ENCODE data around the gene NLRX1. TPM values are rescaled to one million over a fixed set of nuclear protein-coding genes. Genes with fewer than 3 reads are reported as not detected.
"Not testable (repeated sequence)": the region's sequence is repeated elsewhere in the genome, so short reads cannot be mapped to it uniquely, and the experiment has no call there.

NLRX1 gene
- total RNA-seq, 1 donor from 2014 or later: 26.4 TPM

DNA sequence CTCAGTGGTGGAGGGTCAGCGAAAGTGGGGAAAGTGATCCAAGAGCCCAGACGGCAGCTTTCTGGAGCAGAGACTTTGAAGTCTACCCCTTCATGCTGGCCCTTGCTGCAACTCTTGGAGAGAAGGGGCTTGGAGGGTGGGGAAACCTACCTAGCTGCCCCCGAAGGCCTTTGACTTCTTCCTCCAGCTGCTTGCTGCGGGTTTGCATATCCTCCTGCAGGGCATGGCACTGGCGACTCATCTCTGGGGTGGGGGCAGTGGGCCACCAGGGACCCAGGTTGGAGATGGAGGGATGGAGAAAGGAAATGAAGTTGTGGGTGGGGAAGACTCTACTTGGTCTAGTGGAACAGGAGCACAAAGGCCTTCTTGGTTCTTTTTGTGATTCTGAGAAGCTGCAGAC lies 24.5 kb downstream of the NLRX1 start:
- peaks cover 8% of the 10 kb centered on the region for H3K27me3 Mint-ChIP-seq (ENCODE audit: low read depth)
- H3K4me3 Mint-ChIP-seq (ENCODE audit: low read depth): no peak overlapping the region
- no peak for DNase-seq (ENCODE audit: low spot score)
- no peak overlapping the region for H3K27ac Mint-ChIP-seq
- peaks cover 2% of the 10 kb centered on the region for H3K4me1 Mint-ChIP-seq (ENCODE audit: low read depth)
- no peaks in the 10 kb centered on the region for H3K9me3 Mint-ChIP-seq
- intact Hi-C loops (cut with micrococcal nuclease): no loop called here
- no peaks in the 10 kb centered on the region for H3K36me3 Mint-ChIP-seq (ENCODE audit: low read depth)

DNA sequence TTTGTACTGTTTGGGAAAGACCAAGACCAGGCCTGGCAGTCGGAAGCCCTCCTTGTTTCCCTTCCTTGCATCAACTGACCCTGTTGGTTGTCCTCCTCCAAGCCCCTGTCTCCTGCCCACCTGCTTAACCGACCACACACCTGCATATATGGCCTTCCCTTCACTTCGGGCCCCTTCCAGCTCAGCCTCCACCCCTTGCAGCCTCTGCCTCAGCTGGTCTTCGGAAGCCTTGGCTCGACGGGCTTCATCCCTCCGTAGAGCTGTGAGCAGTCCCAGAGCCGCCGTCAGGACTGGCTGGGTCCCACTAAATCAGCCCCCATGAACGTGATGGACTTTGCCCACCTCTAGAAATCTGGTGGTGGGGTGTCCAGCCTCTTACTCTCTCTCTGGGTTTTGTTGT lies 25.1 kb downstream of the NLRX1 start:
- H3K4me3 Mint-ChIP-seq (ENCODE audit: low read depth): no peak overlapping the region
- no peaks in the 10 kb centered on the region for H3K36me3 Mint-ChIP-seq (ENCODE audit: low read depth)
- intact Hi-C loops (cut with micrococcal nuclease): no loop called here
- H3K4me1 Mint-ChIP-seq (ENCODE audit: low read depth): peaks cover 2% of the 10 kb centered on the region
- peaks cover 8% of the 10 kb centered on the region for H3K27me3 Mint-ChIP-seq (ENCODE audit: low read depth)
- DNase-seq (ENCODE audit: low spot score): no peak
- no peak overlapping the region for H3K27ac Mint-ChIP-seq
- H3K9me3 Mint-ChIP-seq: no peaks in the 10 kb centered on the region

DNA sequence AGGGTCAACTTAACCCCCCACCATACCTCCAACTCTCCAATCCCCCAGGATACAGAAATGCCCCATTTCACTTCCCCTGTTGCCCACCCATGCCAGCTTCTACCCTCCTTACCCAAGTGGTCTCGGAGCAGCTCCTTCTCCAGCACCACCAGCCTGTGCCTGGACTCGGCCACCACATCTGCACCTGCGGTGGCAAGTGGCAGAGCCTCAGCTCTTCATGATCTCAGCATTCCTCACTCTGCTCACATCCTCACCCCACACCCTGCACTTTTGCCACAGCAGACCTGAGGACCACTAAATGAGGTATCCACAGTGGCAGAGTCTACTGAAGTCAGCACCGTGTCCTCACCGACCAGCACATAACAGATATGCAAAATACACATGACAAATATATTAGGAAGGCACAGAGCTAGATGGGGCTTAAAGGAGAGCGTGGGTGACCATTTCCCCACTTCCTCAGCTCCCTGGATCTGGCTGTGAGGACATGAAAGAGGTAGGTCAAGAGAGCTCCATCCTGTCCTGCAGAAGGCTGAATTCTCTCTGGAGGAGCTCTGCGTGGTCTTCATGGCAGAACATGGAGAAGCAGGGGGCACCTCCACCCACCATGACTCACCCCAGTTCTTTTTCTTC lies 26.4 kb downstream of the NLRX1 start:
- intact Hi-C loops (cut with micrococcal nuclease): no loop called here
- no peak overlapping the region for H3K27ac Mint-ChIP-seq
- H3K27me3 Mint-ChIP-seq (ENCODE audit: low read depth): peaks cover 8% of the 10 kb centered on the region
- no peak for DNase-seq (ENCODE audit: low spot score)
- H3K4me1 Mint-ChIP-seq (ENCODE audit: low read depth): peaks cover 2% of the 10 kb centered on the region
- H3K4me3 Mint-ChIP-seq (ENCODE audit: low read depth): no peak overlapping the region
- H3K9me3 Mint-ChIP-seq: no peaks in the 10 kb centered on the region
- H3K36me3 Mint-ChIP-seq (ENCODE audit: low read depth): no peaks in the 10 kb centered on the region

DNA sequence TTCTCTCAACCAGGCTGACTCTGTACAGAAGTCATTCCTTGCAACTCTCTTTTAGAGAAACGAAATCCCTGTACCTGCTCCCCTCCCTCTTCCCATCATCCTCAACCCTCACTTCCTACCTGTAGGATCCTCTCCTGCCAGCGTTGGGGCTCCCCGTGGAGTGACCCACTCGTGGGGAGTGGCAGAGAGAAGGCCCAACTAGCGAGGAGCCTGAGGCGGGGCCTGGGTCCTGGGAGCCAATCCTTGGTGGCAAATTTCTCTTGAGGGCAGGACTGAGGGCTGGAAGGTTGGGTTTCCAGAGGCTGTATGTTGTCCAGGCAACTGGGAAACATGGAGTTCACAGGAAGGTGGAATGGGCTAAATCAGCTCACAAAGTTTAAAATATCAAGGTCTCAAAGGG lies 27.2 kb downstream of the NLRX1 start:
- Mint-ChIP-seq H3K36me3 (ENCODE audit: low read depth) (no peaks in the 10 kb centered on the region), H3K4me1 (ENCODE audit: low read depth) (peaks cover 2% of the 10 kb centered on the region), H3K27ac (no peak overlapping the region), H3K27me3 (ENCODE audit: low read depth) (peaks cover 8% of the 10 kb centered on the region), H3K4me3 (ENCODE audit: low read depth) (no peak overlapping the region), H3K9me3 (no peaks in the 10 kb centered on the region)
- DNase-seq (ENCODE audit: low spot score): no peak
- intact Hi-C loops (cut with micrococcal nuclease): loop anchor here (2.0 kb wide), 2 partner anchors 51 to 89 kb away; no protein-coding TSS in a partner anchor

DNA sequence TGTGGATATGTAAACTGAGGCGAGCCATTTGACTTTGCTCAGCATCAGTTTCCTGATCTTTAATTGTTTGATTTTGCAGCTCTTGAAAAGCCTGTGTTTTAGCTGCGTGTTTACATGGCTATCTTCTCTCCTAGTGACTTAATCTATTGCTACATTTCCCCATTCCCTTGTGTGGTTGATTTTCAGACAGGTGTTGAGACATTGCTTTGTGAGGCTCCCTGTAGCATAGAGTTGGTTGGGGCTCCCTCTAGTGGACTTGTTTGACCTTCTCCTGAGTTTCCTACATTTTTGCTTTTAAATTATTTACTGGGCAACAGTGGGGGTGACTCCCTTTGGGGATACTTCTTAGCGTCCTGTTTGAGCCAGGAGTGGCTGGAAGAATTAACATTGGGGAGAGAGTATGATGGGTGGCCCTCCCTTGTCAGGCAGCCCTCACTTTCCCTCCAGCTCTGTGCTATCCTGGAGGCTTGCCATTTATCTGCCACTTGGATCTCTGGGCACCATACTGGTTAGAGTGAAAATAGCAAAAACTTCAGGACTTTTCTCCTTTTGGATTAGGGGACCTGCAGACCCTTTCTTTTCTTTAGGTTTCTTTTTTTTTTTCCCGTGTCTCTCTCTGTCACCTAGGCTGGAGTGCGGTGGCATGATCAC lies 28.4 kb downstream of the NLRX1 start:
- no peak overlapping the region for H3K27ac Mint-ChIP-seq

DNA sequence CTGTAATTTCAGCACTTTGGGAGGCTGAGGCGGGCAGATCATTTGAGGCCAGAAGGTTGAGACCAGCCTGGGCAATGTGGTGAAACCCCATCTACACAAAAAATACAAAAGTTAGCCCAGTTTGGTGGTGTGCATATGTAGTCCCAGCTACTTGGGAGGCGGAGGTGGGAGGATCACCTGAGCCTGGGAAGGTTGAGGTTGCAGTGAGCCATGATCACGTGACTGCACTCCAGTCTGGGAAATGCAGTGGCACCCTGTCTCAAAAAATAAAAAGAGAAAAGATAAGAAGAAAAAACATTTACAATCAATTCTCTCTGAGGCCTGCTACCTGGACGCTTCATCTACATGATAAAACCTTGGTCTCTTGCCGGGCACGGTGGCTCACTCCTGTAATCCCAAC lies 30.4 kb downstream of the NLRX1 start:
- H3K9me3 Mint-ChIP-seq: no peaks in the 10 kb centered on the region
- peaks cover 2% of the 10 kb centered on the region for H3K4me1 Mint-ChIP-seq (ENCODE audit: low read depth)
- no peak overlapping the region for H3K27ac Mint-ChIP-seq
- DNase-seq (ENCODE audit: low spot score): no peak
- no peak overlapping the region for H3K4me3 Mint-ChIP-seq (ENCODE audit: low read depth)
- intact Hi-C loops (cut with micrococcal nuclease): no loop called here
- no peaks in the 10 kb centered on the region for H3K36me3 Mint-ChIP-seq (ENCODE audit: low read depth)
- peaks cover 10% of the 10 kb centered on the region for H3K27me3 Mint-ChIP-seq (ENCODE audit: low read depth)

More for the DNA sequence above, 28.4 kb downstream of the NLRX1 start:
- intact Hi-C loops (cut with micrococcal nuclease): loop anchor here (1.0 to 2.0 kb wide), 3 partner anchors 52 to 132 kb away; no protein-coding TSS in a partner anchor
- Mint-ChIP-seq H3K4me1 (ENCODE audit: low read depth) (peaks cover 2% of the 10 kb centered on the region), H3K36me3 (ENCODE audit: low read depth) (no peaks in the 10 kb centered on the region), H3K9me3 (no peaks in the 10 kb centered on the region), H3K27me3 (ENCODE audit: low read depth) (peaks cover 10% of the 10 kb centered on the region), H3K4me3 (ENCODE audit: low read depth) (no peak overlapping the region)
- peak; percentile 52 for DNase-seq (ENCODE audit: low spot score)

DNA sequence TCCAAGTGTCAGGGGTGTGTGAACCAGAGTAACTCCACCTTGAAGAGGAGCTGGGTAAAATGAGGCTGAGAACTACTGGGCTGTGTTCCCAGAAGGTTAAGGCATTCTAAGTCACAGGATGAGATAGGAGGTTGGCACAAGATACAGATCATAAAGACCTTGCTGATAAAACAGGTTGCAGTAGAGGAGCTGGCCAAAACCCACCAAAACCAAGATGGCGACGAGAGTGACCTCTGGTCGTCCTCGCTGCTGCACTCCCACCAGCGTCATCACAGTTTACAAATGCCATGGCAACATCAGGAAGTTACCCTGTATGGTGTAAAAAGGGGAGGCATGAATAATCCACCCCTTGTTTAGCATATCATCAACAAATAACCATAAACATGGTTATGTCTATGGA lies 32.7 kb downstream of the NLRX1 start:
- H3K9me3 Mint-ChIP-seq; H3K27me3 Mint-ChIP-seq (ENCODE audit: low read depth); H3K27ac Mint-ChIP-seq; H3K36me3 Mint-ChIP-seq (ENCODE audit: low read depth); H3K4me3 Mint-ChIP-seq (ENCODE audit: low read depth); H3K4me1 Mint-ChIP-seq (ENCODE audit: low read depth); intact Hi-C loops (cut with micrococcal nuclease); DNase-seq (ENCODE audit: low spot score): not testable (repeated sequence)

DNA sequence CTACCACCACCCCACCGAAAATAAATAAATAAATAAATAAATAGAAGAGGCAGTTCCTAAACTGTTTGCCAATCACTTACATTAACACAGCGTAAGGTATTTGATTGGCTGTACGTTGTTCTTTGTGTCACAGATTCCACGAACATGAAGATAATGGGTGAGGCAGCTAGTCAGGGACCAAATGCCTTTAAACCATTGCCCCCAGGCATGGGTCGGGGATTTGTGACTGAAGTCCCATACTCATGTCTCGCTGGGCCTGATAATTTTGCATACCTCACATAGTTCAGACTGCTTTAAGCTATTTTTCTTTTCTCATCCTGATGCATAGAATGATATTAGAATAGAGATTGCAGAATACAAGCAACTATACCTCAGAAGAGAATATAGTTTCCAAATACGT lies 34.0 kb downstream of the NLRX1 start:
- H3K27ac Mint-ChIP-seq: no peak overlapping the region

DNA sequence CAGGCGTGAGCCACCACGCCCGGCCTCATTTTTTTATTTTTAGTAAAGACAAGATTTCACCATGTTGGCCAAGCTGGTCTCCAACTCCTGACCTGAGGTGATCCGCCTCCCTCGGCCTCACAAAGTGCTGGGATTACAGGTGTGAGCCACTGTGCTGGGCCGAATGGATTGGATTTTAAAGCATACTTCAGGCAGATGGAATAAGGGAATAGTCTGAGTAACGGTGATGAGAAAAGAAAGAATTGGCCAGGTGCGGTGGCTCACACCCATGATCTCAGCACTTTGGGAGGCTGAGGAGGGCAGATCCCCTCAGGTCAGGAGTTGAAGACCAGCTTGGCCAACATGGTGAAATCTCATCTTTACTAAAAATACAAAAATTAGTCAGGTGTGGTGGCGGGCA lies 35.5 kb downstream of the NLRX1 start:
- DNase-seq (ENCODE audit: low spot score): no peak
- Mint-ChIP-seq H3K9me3 (no peaks in the 10 kb centered on the region), H3K4me1 (ENCODE audit: low read depth) (peaks cover 16% of the 10 kb centered on the region), H3K4me3 (ENCODE audit: low read depth) (no peak overlapping the region), H3K27ac (no peak overlapping the region), H3K36me3 (ENCODE audit: low read depth) (peaks cover 4% of the 10 kb centered on the region), H3K27me3 (ENCODE audit: low read depth) (peaks cover 2% of the 10 kb centered on the region)
- intact Hi-C loops (cut with micrococcal nuclease): no loop called here

More for the DNA sequence above, 34.0 kb downstream of the NLRX1 start:
- no peaks in the 10 kb centered on the region for H3K9me3 Mint-ChIP-seq
- H3K4me1 Mint-ChIP-seq (ENCODE audit: low read depth): peaks cover 8% of the 10 kb centered on the region
- intact Hi-C loops (cut with micrococcal nuclease): no loop called here
- no peak for DNase-seq (ENCODE audit: low spot score)
- H3K27me3 Mint-ChIP-seq (ENCODE audit: low read depth): peaks cover 2% of the 10 kb centered on the region
- no peak overlapping the region for H3K4me3 Mint-ChIP-seq (ENCODE audit: low read depth)
- no peaks in the 10 kb centered on the region for H3K36me3 Mint-ChIP-seq (ENCODE audit: low read depth)

DNA sequence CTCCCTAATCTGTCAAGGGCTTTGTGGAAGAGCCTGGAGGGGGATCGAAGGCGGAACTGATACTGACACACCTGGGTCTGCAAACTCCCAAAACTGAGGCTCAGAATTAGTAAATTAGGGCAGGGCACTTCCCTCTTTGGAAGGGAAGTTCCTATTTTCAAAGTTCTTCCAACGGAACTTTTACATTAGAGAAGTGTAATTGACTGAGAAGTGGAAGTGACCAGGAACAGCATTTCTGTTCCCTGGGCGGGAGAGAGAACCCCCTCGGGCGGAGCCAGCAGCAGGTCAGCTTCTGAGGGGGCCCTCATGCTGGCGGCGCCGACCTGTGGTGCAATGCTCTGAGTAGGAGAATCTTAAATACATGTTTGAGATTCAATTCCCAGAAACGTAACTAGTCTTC lies 36.6 kb downstream of the NLRX1 start:
- H3K9me3 Mint-ChIP-seq: no peaks in the 10 kb centered on the region
- DNase-seq (ENCODE audit: low spot score): no peak
- peaks cover 22% of the 10 kb centered on the region for H3K4me1 Mint-ChIP-seq (ENCODE audit: low read depth)
- intact Hi-C loops (cut with micrococcal nuclease): loop anchor here (1.0 to 5.0 kb wide), 2 partner anchors 79 to 117 kb away; no protein-coding TSS in a partner anchor
- H3K27me3 Mint-ChIP-seq (ENCODE audit: low read depth): peaks cover 2% of the 10 kb centered on the region
- H3K27ac Mint-ChIP-seq: peak overlapping the region; percentile 94
- H3K4me3 Mint-ChIP-seq (ENCODE audit: low read depth): peak overlapping the region; percentile 84
- peaks cover 7% of the 10 kb centered on the region for H3K36me3 Mint-ChIP-seq (ENCODE audit: low read depth)

DNA sequence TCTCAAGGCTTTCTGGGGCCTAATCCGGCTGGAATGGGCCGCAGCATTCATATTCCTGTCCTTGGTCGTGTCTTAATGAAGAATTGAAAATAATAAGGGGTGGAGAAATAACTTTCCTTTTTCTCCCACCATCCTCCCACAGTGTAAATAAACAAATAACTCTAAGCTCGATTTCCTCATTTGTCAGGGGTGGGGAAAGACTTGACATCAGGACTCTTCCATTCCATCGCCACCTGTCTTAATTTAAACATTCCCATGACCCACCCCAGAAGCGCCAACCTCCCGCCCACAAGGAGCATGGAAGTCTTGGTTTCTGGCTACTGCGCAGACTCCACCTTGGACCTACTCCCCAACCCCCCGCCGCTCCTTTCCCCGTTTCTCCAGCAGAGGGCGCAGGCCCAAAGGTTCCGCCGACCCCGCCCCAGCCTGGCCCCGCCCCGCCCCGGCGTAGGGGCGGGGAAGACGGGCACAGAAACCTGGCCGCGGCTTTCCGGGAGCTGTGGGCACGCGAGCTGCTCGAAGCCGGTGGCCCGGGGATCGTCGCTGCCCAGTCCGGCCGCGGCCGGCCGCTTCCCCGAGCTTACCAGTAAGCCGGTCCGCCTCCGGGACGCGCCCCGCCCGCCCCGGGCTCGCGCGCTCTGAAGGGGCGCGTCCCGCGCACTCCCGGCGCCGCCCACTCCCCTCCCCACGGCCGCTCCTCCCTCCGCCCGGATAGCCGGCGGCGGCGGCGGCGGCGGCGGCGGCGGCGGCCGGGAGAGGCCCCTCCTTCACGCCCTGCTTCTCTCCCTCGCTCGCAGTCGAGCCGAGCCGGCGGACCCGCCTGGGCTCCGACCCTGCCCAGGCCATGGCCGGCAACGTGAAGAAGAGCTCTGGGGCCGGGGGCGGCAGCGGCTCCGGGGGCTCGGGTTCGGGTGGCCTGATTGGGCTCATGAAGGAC lies 37.3 kb downstream of the NLRX1 start, which contains the start of gene CBL:
CBL (plus strand) TSS at position 766 of the 937 bp plus-strand sequence; CDS start at position 845, 79 bp downstream.
- Mint-ChIP-seq H3K4me3 (ENCODE audit: low read depth) (peak within 1 kb of the TSS; percentile 93), H3K36me3 (ENCODE audit: low read depth) (peaks cover 7% of the 10 kb centered on the region), H3K4me1 (ENCODE audit: low read depth) (peaks cover 22% of the 10 kb centered on the region), H3K27ac (peak within 1 kb of the TSS; percentile 94), H3K9me3 (no peaks in the 10 kb centered on the region), H3K27me3 (ENCODE audit: low read depth) (peaks cover 2% of the 10 kb centered on the region)
- intact Hi-C loops (cut with micrococcal nuclease): loop anchor here (1.0 to 5.0 kb wide), 7 partner anchors 31 to 187 kb away; partner anchors contain the start of genes RPS25 and TRAPPC4
- DNase-seq (ENCODE audit: low spot score): peak; percentile 89

DNA sequence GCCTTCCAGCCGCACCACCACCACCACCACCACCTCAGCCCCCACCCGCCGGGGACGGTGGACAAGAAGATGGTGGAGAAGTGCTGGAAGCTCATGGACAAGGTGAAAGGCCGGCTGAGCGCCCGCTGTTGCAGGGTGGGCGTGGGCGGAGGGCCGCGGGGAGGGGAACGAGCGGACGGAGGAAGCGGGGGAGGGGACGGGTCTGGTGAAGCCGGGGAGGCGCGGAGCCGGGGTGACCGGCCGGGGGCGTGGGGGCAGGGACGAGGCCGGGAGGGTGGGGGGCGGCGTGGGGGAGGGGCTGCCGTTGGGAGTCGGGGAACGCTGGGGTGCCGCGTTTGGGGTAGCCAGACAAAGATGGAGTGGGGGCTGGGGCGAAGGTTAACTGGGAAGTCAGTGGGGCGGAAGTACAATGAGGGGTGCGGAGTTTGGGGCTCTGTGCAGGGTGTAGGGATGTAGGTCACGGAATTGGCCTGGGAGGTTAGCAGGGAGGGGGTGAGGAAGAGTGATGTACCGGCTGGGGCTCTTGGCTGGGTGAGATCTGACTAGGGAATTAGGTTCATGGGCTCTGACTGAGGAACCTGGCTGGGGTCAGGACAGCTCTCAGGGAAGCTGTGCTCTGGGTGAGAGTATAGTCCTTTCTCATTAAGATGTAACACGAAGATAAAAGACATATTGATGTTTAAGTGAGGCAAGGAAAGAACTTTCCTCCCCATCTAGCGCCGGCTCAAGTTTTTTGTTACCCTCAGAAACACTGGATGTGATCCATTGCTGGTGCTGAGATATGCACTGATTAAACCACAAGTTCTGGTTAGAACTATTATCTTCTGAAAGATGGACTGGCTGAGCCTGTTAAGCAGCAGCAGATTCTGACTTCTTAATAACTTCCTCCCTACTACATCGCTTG lies 38.2 kb downstream of the NLRX1 start:
- no peaks in the 10 kb centered on the region for H3K9me3 Mint-ChIP-seq
- peak; percentile 43 for DNase-seq (ENCODE audit: low spot score)
- H3K27me3 Mint-ChIP-seq (ENCODE audit: low read depth): no peaks in the 10 kb centered on the region
- H3K36me3 Mint-ChIP-seq (ENCODE audit: low read depth): peaks cover 7% of the 10 kb centered on the region
- peak overlapping the region; percentile 87 for H3K27ac Mint-ChIP-seq
- peak overlapping the region; percentile 93 for H3K4me3 Mint-ChIP-seq (ENCODE audit: low read depth)
- H3K4me1 Mint-ChIP-seq (ENCODE audit: low read depth): peaks cover 22% of the 10 kb centered on the region
- intact Hi-C loops (cut with micrococcal nuclease): loop anchor here (1.0 to 5.0 kb wide), 7 partner anchors 12 to 188 kb away; partner anchors contain the start of genes RPS25 and TRAPPC4

Data from activated T-helper 2 cell treated with anti-CD3 and anti-CD28 coated beads, Interferon-gamma antibody, Interleukin-2, Interleukin-4, amounts not matched to agents 10 μg/mL and 5 μg/mL and 100 μg/mL, durations not matched to agents 14 hours and 24 hours and 36 hours (primary cell).